Keratinocyte (primary cell): Measurements from ENCODE around the gene NUP214.

Experiments used
- CTCF ChIP-seq, 3 experiments: IDR thresholded peaks in 1 of 3; conservative IDR thresholded peaks in 1 of 3; optimal IDR thresholded peaks in 1 of 3; 2 replicates in 2 of 3; 3 replicates in 1 of 3; pipeline versions ENCODE3 to v1.5.1; 2011; ENCODE audit warnings: low read length in 3 of 3, mild to moderate bottlenecking in 3 of 3, moderate library complexity in 2 of 3, control low read depth in 1 of 3, inconsistent platforms in 1 of 3; ENCODE audit not compliant: insufficient read depth in 2 of 3; ENCODE audit errors: extremely low read depth in 1 of 3
- EZH2 ChIP-seq: IDR thresholded peaks from one replicate; pipeline ENCODE4 v1.6.1; 2012; ENCODE audit warnings: inconsistent platforms, mild to moderate bottlenecking, low read length, moderate library complexity

GRCh38 chr9:131107760-131108159 lies 17.6 kb upstream of the NUP214 start:
- TF ChIP-seq EZH2 (no peak), CTCF (optimal IDR thresholded peaks at IDR 0.05 in 1 of 3, IDR thresholded peaks at IDR 0.05 in 1 of 3, conservative IDR thresholded peaks at IDR 0.05 in 1 of 3; ENCODE audit: extremely low read depth in 1 of 3, insufficient read depth in 2 of 3, low read length in 3 of 3) (no peak)
